Neuronal stem cell (in vitro differentiated cells): ENCODE data around the gene GSS.

Experiments
- DNase-seq: peaks from one replicate; pipeline ENCODE4 v3.0.0-alpha.2; 2013; ENCODE audit warnings: low spot score
- H2AFZ ChIP-seq: one replicate; pipeline ENCODE4 v1.6.1; 2013; ENCODE audit warnings: mild to moderate bottlenecking, low read length, inconsistent platforms
- H2AK5ac ChIP-seq: 2 replicates; pipeline ENCODE4 v1.6.1; 2013; ENCODE audit warnings: low read depth, mild to moderate bottlenecking, inconsistent platforms, low read length, moderate library complexity, mixed read lengths
- H2BK120ac ChIP-seq: 2 replicates; pipeline ENCODE4 v1.6.1; 2013; ENCODE audit warnings: low read depth, mild to moderate bottlenecking, inconsistent platforms, low read length, moderate library complexity, mixed read lengths
- H2BK12ac ChIP-seq: one replicate; pipeline ENCODE4 v1.6.1; 2013; ENCODE audit warnings: low read length, inconsistent platforms
- H2BK15ac ChIP-seq: 2 replicates; pipeline ENCODE4 v1.6.1; 2013; ENCODE audit warnings: mild to moderate bottlenecking, low read length, inconsistent platforms, mixed read lengths
- H2BK5ac ChIP-seq: one replicate; pipeline ENCODE4 v1.6.1; 2013; ENCODE audit warnings: inconsistent platforms, mild to moderate bottlenecking, low read length, moderate library complexity
- H3K14ac ChIP-seq: one replicate; pipeline ENCODE4 v1.6.1; 2013; ENCODE audit warnings: low read length, inconsistent platforms
- H3K18ac ChIP-seq: 2 replicates; pipeline ENCODE4 v1.6.1; 2013; ENCODE audit warnings: low read length, inconsistent platforms
- H3K23ac ChIP-seq: 2 replicates; pipeline ENCODE4 v1.6.1; 2013; ENCODE audit warnings: low read depth, mild to moderate bottlenecking, mixed read lengths, low read length, inconsistent platforms; ENCODE audit not compliant: poor library complexity
- H3K27ac ChIP-seq: replicated peaks from 3 replicates; pipeline ENCODE4 v1.5.1; 2013; ENCODE audit warnings: low read length, inconsistent platforms
- H3K27me3 ChIP-seq, 3 experiments: 2 replicates each; pipeline ENCODE4 v1.6.1; 2013; ENCODE audit warnings: low read length in 3 of 3, mild to moderate bottlenecking in 2 of 3, inconsistent platforms in 1 of 3, low read depth in 1 of 3, mixed read lengths in 1 of 3, moderate library complexity in 1 of 3; ENCODE audit not compliant: control insufficient read depth in 3 of 3, insufficient read depth in 3 of 3
- H3K36me3 ChIP-seq, 2 donors: replicated peaks in 1 of 2; 2 replicates each; pipeline ENCODE4 v1.6.1; 2013; ENCODE audit warnings: low read length in 2 of 2; ENCODE audit not compliant: control insufficient read depth in 2 of 2, insufficient read depth in 2 of 2
- H3K4ac ChIP-seq: 2 replicates; pipeline ENCODE4 v1.6.1; 2013; ENCODE audit warnings: inconsistent platforms, mild to moderate bottlenecking, low read length, moderate library complexity
- H3K4me1 ChIP-seq, 2 donors: 1 replicate in 1 of 2; 2 replicates in 1 of 2; pipeline ENCODE4 v1.6.1; 2013; ENCODE audit warnings: low read length in 2 of 2, low read depth in 1 of 2; ENCODE audit not compliant: control insufficient read depth in 2 of 2, insufficient read depth in 1 of 2
- H3K4me2 ChIP-seq: one replicate; pipeline ENCODE4 v1.6.1; 2013; ENCODE audit warnings: mild to moderate bottlenecking, low read length, inconsistent platforms; ENCODE audit not compliant: insufficient read depth, poor library complexity, severe bottlenecking
- H3K4me3 ChIP-seq, 2 donors: 2 replicates each; pipeline ENCODE4 v1.5.1; 2013; ENCODE audit warnings: low read length in 2 of 2, mild to moderate bottlenecking in 2 of 2, inconsistent platforms in 1 of 2, moderate library complexity in 1 of 2
- H3K79me1 ChIP-seq: one replicate; pipeline ENCODE4 v1.6.1; 2013; ENCODE audit warnings: low read depth, mild to moderate bottlenecking, inconsistent platforms, low read length, moderate library complexity
- H3K9ac ChIP-seq: one replicate; pipeline ENCODE4 v1.6.1; 2013; ENCODE audit warnings: mild to moderate bottlenecking, low read depth, low read length, inconsistent platforms; ENCODE audit not compliant: poor library complexity
- H3K9me3 ChIP-seq, 2 donors: replicated peaks in 1 of 2; 2 replicates each; pipeline versions ENCODE3 to v1.6.1; 2013; ENCODE audit warnings: low read length in 2 of 2, mild to moderate bottlenecking in 2 of 2, inconsistent platforms in 1 of 2, low read depth in 1 of 2, mixed read lengths in 1 of 2, moderate library complexity in 1 of 2; ENCODE audit not compliant: control insufficient read depth in 2 of 2, insufficient read depth in 1 of 2
- H4K8ac ChIP-seq: one replicate; pipeline ENCODE4 v1.6.1; 2013; ENCODE audit warnings: low read depth, mild to moderate bottlenecking, inconsistent platforms, low read length, moderate library complexity
- H4K91ac ChIP-seq: one replicate; pipeline ENCODE4 v1.6.1; 2013; ENCODE audit warnings: low read length, low read depth, mild to moderate bottlenecking, inconsistent platforms; ENCODE audit not compliant: poor library complexity
- WGBS, 2 donors: extraction: QIAGEN DNeasy Blood & Tissue Kit; methylation state at CpG; one replicate each; pipeline ENCODE4 v1.1.7; 2013; ENCODE audit warnings: missing lambda C conversion rate in 2 of 2, mixed read lengths in 1 of 2; ENCODE audit not compliant: insufficient read length in 2 of 2, insufficient replicate concordance in 1 of 2; ENCODE audit errors: extremely low coverage in 2 of 2; 5-methylcytosine and 5-hydroxymethylcytosine counted together

The GSS gene

DNA sequence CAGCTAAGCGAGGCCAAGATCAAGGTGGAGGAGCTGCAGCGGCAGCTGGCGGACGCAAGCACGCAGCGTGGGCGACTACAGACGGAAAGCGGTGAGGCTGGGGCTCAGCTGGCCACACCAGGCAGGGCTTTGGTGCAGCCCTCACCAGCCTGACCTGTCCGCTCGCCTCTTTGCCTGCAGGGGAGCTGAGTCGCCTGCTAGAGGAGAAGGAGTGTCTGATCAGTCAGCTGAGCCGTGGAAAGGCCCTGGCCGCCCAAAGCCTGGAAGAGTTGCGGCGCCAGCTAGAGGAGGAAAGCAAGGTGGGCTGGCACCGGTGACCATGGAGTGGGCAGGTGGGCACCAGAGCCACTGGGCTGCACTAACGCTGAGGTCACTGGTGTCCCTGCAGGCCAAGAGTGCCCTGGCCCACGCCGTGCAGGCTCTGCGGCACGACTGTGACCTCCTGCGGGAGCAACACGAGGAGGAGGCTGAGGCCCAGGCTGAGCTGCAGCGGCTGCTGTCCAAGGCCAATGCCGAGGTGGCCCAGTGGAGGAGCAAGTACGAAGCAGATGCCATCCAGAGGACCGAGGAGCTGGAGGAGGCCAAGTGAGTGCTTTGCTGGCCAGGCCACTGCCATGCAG, 42.8 kb upstream of the GSS start:
- Histone ChIP-seq H3K9me3 (no peaks in the 10 kb centered on the region), H3K18ac (peak overlapping the region; percentile 28), H3K4me2 (no peak overlapping the region), H2BK15ac (no peak overlapping the region), H3K36me3 (peaks cover 63 to 95% of the 10 kb centered on the region in 2 donors), H3K9ac (peak overlapping the region; percentile 60), H3K14ac (peak overlapping the region; percentile 56), H3K79me1 (peaks cover 7% of the 10 kb centered on the region), H2BK5ac (no peak overlapping the region), H3K27ac (no peak overlapping the region), H2BK120ac (peak overlapping the region; percentile 61), H3K27me3 (no peaks in the 10 kb centered on the region), H3K4me1 (no peaks in the 10 kb centered on the region), H2AFZ (no peak overlapping the region), H4K91ac (no peak overlapping the region), H2BK12ac (no peak overlapping the region), H3K4me3 (no peak overlapping the region), H3K4ac (no peak overlapping the region), H2AK5ac (no peak overlapping the region), H4K8ac (no peak overlapping the region), H3K23ac (peak overlapping the region; percentile 93)
- no peak for DNase-seq
- no CpG with 5 or more reads among the region's 28 CpGs for WGBS, 2 donors

DNA sequence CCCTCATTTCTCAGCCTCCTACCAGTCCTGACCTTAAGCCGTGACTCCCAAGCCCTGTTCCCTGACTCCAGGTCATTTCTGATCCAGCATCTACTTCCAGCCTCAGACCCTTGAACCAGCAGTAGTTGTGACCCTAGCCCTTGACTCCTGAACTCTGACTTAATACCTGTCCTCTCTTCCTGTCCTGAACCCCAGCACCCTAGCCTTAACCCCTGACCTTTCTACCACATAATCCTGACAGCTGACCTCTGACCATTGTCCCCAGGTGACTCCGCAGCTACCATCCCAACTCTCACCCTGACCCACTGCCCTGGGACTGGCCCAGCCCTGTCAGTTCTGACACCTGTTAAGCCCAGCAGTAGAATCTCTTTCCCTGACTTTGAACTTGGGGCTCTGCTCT, 42.2 kb upstream of the GSS start:
- Histone ChIP-seq H2BK5ac (no peak overlapping the region), H2AK5ac (no peak overlapping the region), H3K79me1 (peaks cover 7% of the 10 kb centered on the region), H2AFZ (no peak overlapping the region), H3K14ac (no peak overlapping the region), H4K91ac (no peak overlapping the region), H3K27me3 (no peaks in the 10 kb centered on the region), H3K27ac (no peak overlapping the region), H3K9ac (no peak overlapping the region), H3K4me2 (no peak overlapping the region), H4K8ac (no peak overlapping the region), H3K4ac (no peak overlapping the region), H3K36me3 (peaks cover 63 to 94% of the 10 kb centered on the region in 2 donors), H2BK120ac (peak overlapping the region; percentile 61), H3K4me3 (no peak overlapping the region), H3K23ac (no peak overlapping the region), H3K9me3 (peaks cover 0 to 2% of the 10 kb centered on the region in 2 donors), H2BK12ac (no peak overlapping the region), H2BK15ac (no peak overlapping the region), H3K4me1 (no peaks in the 10 kb centered on the region), H3K18ac (no peak overlapping the region)
- WGBS, 2 donors: no CpG with 5 or more reads among the region's 2 CpGs
- DNase-seq: no peak

DNA sequence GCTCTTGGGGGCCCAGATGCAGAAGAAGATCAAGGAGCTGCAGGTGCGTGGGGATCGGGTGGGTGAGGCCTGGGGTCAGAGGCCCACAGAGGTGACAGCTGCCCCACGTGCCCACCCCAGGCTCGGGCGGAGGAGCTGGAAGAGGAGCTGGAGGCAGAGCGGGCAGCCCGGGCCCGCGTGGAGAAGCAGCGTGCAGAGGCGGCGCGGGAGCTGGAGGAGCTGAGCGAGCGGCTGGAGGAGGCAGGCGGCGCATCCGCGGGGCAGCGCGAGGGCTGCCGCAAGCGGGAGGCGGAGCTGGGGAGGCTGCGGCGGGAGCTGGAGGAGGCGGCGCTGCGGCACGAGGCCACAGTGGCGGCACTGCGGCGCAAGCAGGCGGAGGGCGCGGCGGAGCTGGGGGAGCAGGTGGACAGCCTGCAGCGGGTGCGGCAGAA, 41.5 kb upstream of the GSS start:
- no peaks in the 10 kb centered on the region for H3K4me1 ChIP-seq
- H3K79me1 ChIP-seq: peaks cover 7% of the 10 kb centered on the region
- H2AK5ac ChIP-seq: no peak overlapping the region
- H3K14ac ChIP-seq: no peak overlapping the region
- H3K36me3 ChIP-seq: peaks cover 58 to 88% of the 10 kb centered on the region in 2 donors
- H4K8ac ChIP-seq: no peak overlapping the region
- WGBS, 2 donors: no CpG with 5 or more reads among the region's 39 CpGs
- H3K9ac ChIP-seq: no peak overlapping the region
- H3K23ac ChIP-seq: peak overlapping the region; percentile 83
- H3K4me3 ChIP-seq: no peak overlapping the region
- H2AFZ ChIP-seq: no peak overlapping the region
- H3K27ac ChIP-seq: no peak overlapping the region
- DNase-seq: no peak
- H3K4me2 ChIP-seq: no peak overlapping the region
- H3K9me3 ChIP-seq: peaks cover 0 to 2% of the 10 kb centered on the region in 2 donors
- no peak overlapping the region for H3K4ac ChIP-seq
- no peak overlapping the region for H2BK120ac ChIP-seq
- H4K91ac ChIP-seq: no peak overlapping the region
- no peak overlapping the region for H3K18ac ChIP-seq
- no peak overlapping the region for H2BK12ac ChIP-seq
- H2BK15ac ChIP-seq: no peak overlapping the region
- no peaks in the 10 kb centered on the region for H3K27me3 ChIP-seq
- no peak overlapping the region for H2BK5ac ChIP-seq

DNA sequence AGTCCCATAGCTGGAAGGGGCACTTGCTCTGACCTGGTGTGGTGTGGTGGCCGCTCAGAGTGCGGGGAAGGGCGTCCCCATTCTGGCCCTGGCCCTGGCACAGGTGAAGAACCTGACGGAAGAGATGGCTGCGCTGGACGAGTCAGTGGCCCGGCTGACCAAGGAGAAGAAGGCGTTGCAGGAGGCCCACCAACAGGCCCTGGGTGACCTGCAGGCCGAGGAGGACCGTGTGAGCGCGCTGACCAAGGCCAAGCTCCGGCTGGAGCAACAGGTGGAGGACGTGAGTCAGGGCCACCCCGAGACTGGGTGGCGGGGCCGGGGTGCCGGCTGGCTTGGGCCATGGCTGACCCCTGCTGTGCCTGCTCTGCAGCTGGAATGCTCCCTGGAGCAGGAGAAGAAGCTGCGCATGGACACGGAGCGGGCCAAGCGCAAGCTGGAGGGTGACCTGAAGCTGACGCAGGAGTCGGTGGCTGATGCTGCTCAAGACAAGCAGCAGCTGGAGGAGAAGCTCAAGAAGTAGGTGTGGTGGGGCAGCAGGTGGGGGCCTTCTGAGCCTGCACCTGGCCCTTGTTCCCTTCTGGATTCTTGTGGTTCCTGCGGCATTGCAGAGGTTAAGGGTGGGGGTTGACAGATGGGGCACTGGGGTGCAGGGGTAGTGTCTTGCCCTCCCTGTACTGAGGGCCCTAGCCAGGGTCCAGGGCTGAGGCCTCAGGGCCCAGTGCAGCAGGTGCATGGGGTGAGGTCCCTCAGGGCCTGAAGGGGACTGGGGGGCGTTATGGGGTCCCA, 40.8 kb upstream of the GSS start:
- Histone ChIP-seq H3K4me2 (no peak overlapping the region), H4K8ac (no peak overlapping the region), H3K18ac (no peak overlapping the region), H2BK120ac (no peak overlapping the region), H2AK5ac (no peak overlapping the region), H3K9ac (no peak overlapping the region), H3K79me1 (peaks cover 7% of the 10 kb centered on the region), H3K4ac (no peak overlapping the region), H2BK12ac (no peak overlapping the region), H3K9me3 (peaks cover 0 to 2% of the 10 kb centered on the region in 2 donors), H2BK15ac (no peak overlapping the region), H4K91ac (no peak overlapping the region), H2AFZ (no peak overlapping the region), H3K27me3 (no peaks in the 10 kb centered on the region), H3K14ac (no peak overlapping the region), H3K27ac (no peak overlapping the region), H3K4me3 (no peak overlapping the region), H3K23ac (peak overlapping the region; percentile 17), H3K4me1 (no peaks in the 10 kb centered on the region), H3K36me3 (peaks cover 55 to 81% of the 10 kb centered on the region in 2 donors), H2BK5ac (no peak overlapping the region)
- WGBS, 2 donors: no CpG with 5 or more reads among the region's 26 CpGs
- DNase-seq: no peak
